Colonic mucosa (tissue), 4 donors: Measurements from ENCODE around the gene SPSB4. TPM values are rescaled to one million over a fixed set of nuclear protein-coding genes. Genes with fewer than 3 reads are reported as not detected.

Source experiments
- DNase-seq: peaks from one replicate; pipeline ENCODE4 v3.0.0-alpha.2; 2020
- H3K27ac ChIP-seq: fragments of 200-600 bp; one replicate; pipeline ENCODE4 v1.8.0; 2021
- H3K27me3 ChIP-seq: fragments of 200-600 bp; one replicate; pipeline ENCODE4 v1.8.0; 2021
- H3K36me3 ChIP-seq: fragments of 200-600 bp; one replicate; pipeline ENCODE4 v1.8.0; 2021
- H3K4me1 ChIP-seq: fragments of 200-600 bp; one replicate; pipeline ENCODE4 v1.8.0; 2021; ENCODE audit warnings: mild to moderate bottlenecking
- H3K4me3 ChIP-seq: fragments of 200-600 bp; one replicate; pipeline ENCODE4 v1.8.0; 2021
- H3K9ac ChIP-seq, 2 donors: one replicate each; pipeline ENCODE4 v1.7.0; 2013; ENCODE audit warnings: control low read depth in 2 of 2, low read depth in 2 of 2, low read length in 2 of 2
- H3K9me3 ChIP-seq: fragments of 200-600 bp; one replicate; pipeline ENCODE4 v1.8.0; 2021
- CTCF ChIP-seq: fragments of 200-600 bp; IDR thresholded peaks from one replicate; pipeline ENCODE4 v1.8.0; 2022; ENCODE audit warnings: antibody characterized with exemption, mild to moderate bottlenecking
- intact Hi-C: fragments of 100-400 bp; cut with DNase I; formaldehyde crosslinking; loops from one replicate; pipeline ENCODE4 v1.14.1; 2022
- total RNA-seq, 2 donors: library from RNA; stranded (reverse); fragmentation: NEBNext Ultra II Directional in 1 of 2; extraction: Animal tissue kit (Norgen Biotek cat#: 25700) in 1 of 2; gene quantifications; one replicate each; pipeline ENCODE4 v1.2.1, GENCODE V29; 2021
- donor health status: healthy.
- donor health status: DM: no; HTN: no; CAD: no.
- donor health status: DM: no; HTN: no; CAD: no.

SPSB4 gene
- total RNA-seq, 2 donors from 2014 or later, result not detected

- no peak for TF ChIP-seq CTCF
- no peak overlapping the region for H3K9ac ChIP-seq
- intact Hi-C loops, result loop anchor here (5.0 kb wide), 1 partner anchor 87 kb away; no protein-coding TSS in a partner anchor
- H3K36me3 ChIP-seq, result no peaks in the 10 kb centered on the region
- H3K9me3 ChIP-seq, result no peaks in the 10 kb centered on the region
- H3K27ac ChIP-seq, result no peak overlapping the region
- no peaks in the 10 kb centered on the region for H3K4me1 ChIP-seq
- no peaks in the 10 kb centered on the region for H3K27me3 ChIP-seq
- DNase-seq, result no peak
- no peak overlapping the region for H3K4me3 ChIP-seq
These were observed 53.1 kb downstream of the SPSB4 start for GRCh38 chr3:141104151-141104821.

- peak; percentile 75 for DNase-seq
- Histone ChIP-seq H3K4me1 (no peaks in the 10 kb centered on the region), H3K4me3 (no peak overlapping the region), H3K36me3 (no peaks in the 10 kb centered on the region), H3K27me3 (no peaks in the 10 kb centered on the region), H3K27ac (no peak overlapping the region), H3K9me3 (no peaks in the 10 kb centered on the region), H3K9ac (no peak overlapping the region)
- intact Hi-C loops, result loop anchor here (5.0 kb wide), 1 partner anchor 209 kb away; no protein-coding TSS in a partner anchor
- TF ChIP-seq CTCF, result peak; percentile 51
These were observed 54.9 kb downstream of the SPSB4 start for GRCh38 chr3:141105828-141106628.

DNA sequence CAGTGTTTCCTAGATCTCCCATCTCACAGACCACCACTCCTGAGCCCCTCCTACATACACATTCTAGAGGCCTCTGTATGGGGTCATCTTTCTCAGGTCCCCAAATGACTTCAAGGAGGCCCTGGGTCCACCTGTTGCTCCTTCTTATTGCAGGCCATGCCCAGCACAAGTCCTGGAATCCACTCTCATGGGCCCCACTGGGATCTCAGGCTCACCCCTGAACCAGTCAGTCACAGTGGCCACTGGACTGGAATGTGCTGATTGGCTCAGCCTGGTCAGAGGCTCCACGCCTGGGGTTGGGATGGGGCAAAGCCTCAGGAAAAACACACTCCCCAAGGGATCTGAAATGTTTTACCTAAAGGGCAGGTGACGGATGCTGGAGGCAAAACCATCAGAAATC lies 55.7 kb downstream of the SPSB4 start:
- Histone ChIP-seq H3K27me3 (no peaks in the 10 kb centered on the region), H3K4me3 (no peak overlapping the region), H3K4me1 (no peaks in the 10 kb centered on the region), H3K9ac (no peak overlapping the region), H3K36me3 (no peaks in the 10 kb centered on the region), H3K27ac (no peak overlapping the region), H3K9me3 (no peaks in the 10 kb centered on the region)
- intact Hi-C loops, result loop anchor here (5.0 kb wide), 1 partner anchor 210 kb away; no protein-coding TSS in a partner anchor
- TF ChIP-seq CTCF, result no peak
- DNase-seq, result no peak

- H3K9ac ChIP-seq, result no peak overlapping the region
- no peak overlapping the region for H3K4me3 ChIP-seq
- no peaks in the 10 kb centered on the region for H3K9me3 ChIP-seq
- no peak for DNase-seq
- no peaks in the 10 kb centered on the region for H3K4me1 ChIP-seq
- no peak overlapping the region for H3K27ac ChIP-seq
- no peak for TF ChIP-seq CTCF
- no peaks in the 10 kb centered on the region for H3K27me3 ChIP-seq
- H3K36me3 ChIP-seq, result no peaks in the 10 kb centered on the region
- intact Hi-C loops, result loop anchor here (5.0 kb wide), 1 partner anchor 211 kb away; no protein-coding TSS in a partner anchor
These were observed 56.9 kb downstream of the SPSB4 start for GRCh38 chr3:141108039-141108438.

DNA sequence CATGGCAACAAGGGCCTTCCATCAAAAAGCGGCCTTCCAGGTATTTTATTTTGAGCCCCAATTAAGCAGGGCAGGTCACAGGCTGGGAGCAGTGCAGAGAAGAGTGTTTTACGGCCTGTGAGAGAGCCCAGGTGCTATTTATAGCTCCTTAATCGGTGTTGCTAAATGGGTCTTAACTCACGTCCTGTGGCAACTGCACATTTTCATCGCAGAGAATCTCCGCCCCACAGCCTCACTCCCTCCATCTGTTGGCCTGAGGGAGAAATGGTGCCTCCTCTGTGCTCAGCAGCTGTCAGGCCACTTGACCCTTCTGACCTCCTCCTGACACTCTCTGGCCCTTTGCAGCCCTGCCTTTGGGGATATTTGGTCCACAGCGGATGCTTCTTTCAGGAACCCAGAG lies 58.6 kb downstream of the SPSB4 start:
- H3K9ac ChIP-seq, result no peak overlapping the region
- H3K27ac ChIP-seq, result no peak overlapping the region
- no peak overlapping the region for H3K4me3 ChIP-seq
- H3K36me3 ChIP-seq, result no peaks in the 10 kb centered on the region
- TF ChIP-seq CTCF, result no peak
- no peaks in the 10 kb centered on the region for H3K4me1 ChIP-seq
- intact Hi-C loops, result loop anchor here (5.0 kb wide), 1 partner anchor 212 kb away; no protein-coding TSS in a partner anchor
- no peaks in the 10 kb centered on the region for H3K27me3 ChIP-seq
- no peak for DNase-seq
- H3K9me3 ChIP-seq, result no peaks in the 10 kb centered on the region
